Stomach (tissue), 9 donors: ENCODE measurements around the gene GGA1. TPM values are rescaled to one million over a fixed set of nuclear protein-coding genes. Genes with fewer than 3 reads are reported as not detected.
A peak's percentile ranks its signal among the peaks of the same experiment; 100 is the strongest.

ENCODE experiments used
- DNase-seq, 2 donors: peaks; one replicate each; pipeline versions ENCODE4 v3.0.0 to v3.0.0-alpha.2; 2013 to 2019
- H3K27ac ChIP-seq, 5 donors: fragments of 200-600 bp in 4 of 5; sonication (generic) in 4 of 5; one replicate each; pipeline ENCODE4 v1.5.1; 2013 to 2019; ENCODE audit warnings: mild to moderate bottlenecking in 1 of 5, moderate library complexity in 1 of 5
- H3K27me3 ChIP-seq, 3 donors: fragments of 200-600 bp; sonication (generic); one replicate each; pipeline ENCODE4 v1.5.1; 2017 to 2019; ENCODE audit warnings: mixed run types in 1 of 3
- H3K36me3 ChIP-seq, 4 donors: fragments of 200-600 bp; sonication (generic); 1 replicate in 3 of 4; 2 replicates in 1 of 4; pipeline ENCODE4 v1.5.1; 2016 to 2019
- H3K4me1 ChIP-seq, 4 donors: fragments of 200-600 bp; sonication (generic); one replicate each; pipeline ENCODE4 v1.5.1; 2016 to 2019
- H3K4me3 ChIP-seq, 4 donors: fragments of 200-600 bp; sonication (generic) in 3 of 4; one replicate each; pipeline ENCODE4 v1.5.1; 2016 to 2019; ENCODE audit warnings: mild to moderate bottlenecking in 1 of 4
- H3K9me3 ChIP-seq, 4 donors: fragments of 200-600 bp; sonication (generic); one replicate each; pipeline ENCODE4 v1.5.1; 2016 to 2019
- CTCF ChIP-seq, 7 experiments: fragments of 450-650 bp in 4 of 7; fragments of 200-600 bp in 3 of 7; sonication (generic) in 3 of 7; IDR thresholded peaks; one replicate each; pipeline ENCODE4 v1.5.1; 2016 to 2019; ENCODE audit warnings: antibody characterized with exemption in 7 of 7, control low read depth in 2 of 7, mild to moderate bottlenecking in 1 of 7
- EP300 ChIP-seq: sonication (generic); formaldehyde crosslinking; IDR thresholded peaks from one replicate; pipeline ENCODE4 v1.6.1; 2017; ENCODE audit warnings: antibody characterized with exemption
- POLR2A ChIP-seq, 4 donors: fragments of 450-650 bp; IDR thresholded peaks; one replicate each; pipeline ENCODE4 v1.6.1; 2016; ENCODE audit warnings: antibody characterized with exemption in 4 of 4, control low read depth in 2 of 4, mild to moderate bottlenecking in 1 of 4, moderate library complexity in 1 of 4
- POLR2AphosphoS5 ChIP-seq, 3 donors: sonication (generic); formaldehyde crosslinking; IDR thresholded peaks; one replicate each; pipeline ENCODE4 v1.6.1; 2016; ENCODE audit warnings: antibody characterized with exemption in 3 of 3
- WGBS, 5 donors: extraction: QIAGEN DNeasy Blood & Tissue Kit in 3 of 5; methylation state at CpG; one replicate each; pipeline versions ENCODE4 v1.1.5 to v1.1.7; 2013 to 2018; 5-methylcytosine and 5-hydroxymethylcytosine counted together
- intact Hi-C: fragments of 100-400 bp; cut with DNase I; formaldehyde crosslinking; loops from one replicate; pipeline ENCODE4 v1.15.1; 2023; ENCODE audit warnings: low total_unique reads
- polyA plus RNA-seq, 3 donors: library from polyadenylated mRNA; stranded (reverse); fragments of 200-250 nt; gene quantifications; one replicate each; pipeline ENCODE4 v1.2.3, GENCODE V29; 2013
- total RNA-seq, 5 donors: library from RNA; depleted of rRNA; stranded (reverse); fragments of >200 nt; gene quantifications; one replicate each; pipeline versions ENCODE4 v1.1.0 to v1.2.3, GENCODE V29; 2014 to 2016
- donor health status: healthy with polysubstance abuse.
- donor health status: Bipolar disorder and iron deficiency.
- donor health status: healthy.

The GGA1 gene
- total and polyA plus RNA-seq, 8 donors: 30.3 to 87.9 (median 45.9) TPM

- Histone ChIP-seq H3K27ac (no peak overlapping the region), H3K27me3 (peaks cover 0 to 6% (median 0%) of the 10 kb centered on the region in 3 donors), H3K36me3 (no peaks in the 10 kb centered on the region), H3K4me1 (peaks cover 9 to 50% (median 22%) of the 10 kb centered on the region in 4 donors), H3K9me3 (no peaks in the 10 kb centered on the region), H3K4me3 (no peak overlapping the region)
- 92 to 96% (median 94%) methylated on average over 6 of the region's 6 CpGs for WGBS, 5 donors
- DNase-seq: no peak
- intact Hi-C loops: no loop called here
- TF ChIP-seq POLR2A (IDR thresholded peaks at IDR 0.05) (no peak), POLR2AphosphoS5 (IDR thresholded peaks at IDR 0.05) (no peak), CTCF (IDR thresholded peaks at IDR 0.05) (no peak), EP300 (no peak)
Measured at GRCh38 chr22:37604074-37604473, 4.6 kb upstream of the GGA1 start.

- Histone ChIP-seq H3K27ac (no peak overlapping the region), H3K4me1 (peaks cover 16 to 54% (median 30%) of the 10 kb centered on the region in 4 donors), H3K9me3 (no peaks in the 10 kb centered on the region), H3K4me3 (no peak overlapping the region), H3K36me3 (no peaks in the 10 kb centered on the region), H3K27me3 (peaks cover 0 to 6% (median 0%) of the 10 kb centered on the region in 3 donors)
- WGBS, 5 donors: 59 to 72% (median 69%) methylated on average over 5 of the region's 5 CpGs
- intact Hi-C loops: no loop called here
- TF ChIP-seq POLR2AphosphoS5 (IDR thresholded peaks at IDR 0.05) (no peak), POLR2A (IDR thresholded peaks at IDR 0.05) (no peak)
- no peak for DNase-seq
Measured at GRCh38 chr22:37604875-37605274, 3.8 kb upstream of the GGA1 start.

GRCh38 chr22:37607010-37607934, 1.4 kb upstream of the GGA1 start:
- Histone ChIP-seq H3K4me3 (peak overlapping the region; percentile 83 to 94 (median 92)), H3K27ac (peak overlapping the region; percentile 92 to 96 (median 95)), H3K4me1 (peaks cover 26 to 62% (median 47%) of the 10 kb centered on the region in 4 donors), H3K36me3 (no peaks in the 10 kb centered on the region), H3K27me3 (peaks cover 0 to 6% (median 0%) of the 10 kb centered on the region in 3 donors), H3K9me3 (no peaks in the 10 kb centered on the region)
- WGBS, 5 donors: 2% methylated on average over 35 to 44 of the region's 44 CpGs
- TF ChIP-seq POLR2A (IDR thresholded peaks at IDR 0.05): no peak
- peak; percentile 27 to 79 (median 39) for TF ChIP-seq POLR2AphosphoS5 (IDR thresholded peaks at IDR 0.05)
- no peak for TF ChIP-seq EP300
- TF ChIP-seq CTCF (IDR thresholded peaks at IDR 0.05): peak in 6 of 7 experiments; percentile 63 to 99 (median 94)
- DNase-seq: peak; percentile 97
- intact Hi-C loops: no loop called here

- peak in 1 of 2 donors; percentile 61 for DNase-seq
- TF ChIP-seq EP300: no peak
- no peak for TF ChIP-seq POLR2A (IDR thresholded peaks at IDR 0.05)
- no peak for TF ChIP-seq CTCF (IDR thresholded peaks at IDR 0.05)
- no peak for TF ChIP-seq POLR2AphosphoS5 (IDR thresholded peaks at IDR 0.05)
- Histone ChIP-seq H3K27ac (peak overlapping the region; percentile 92 to 96 (median 95)), H3K4me3 (peak overlapping the region; percentile 83 to 94 (median 92)), H3K36me3 (no peaks in the 10 kb centered on the region), H3K27me3 (peaks cover 0 to 6% (median 0%) of the 10 kb centered on the region in 3 donors), H3K9me3 (no peaks in the 10 kb centered on the region), H3K4me1 (peaks cover 26 to 65% (median 51%) of the 10 kb centered on the region in 4 donors)
- 1 to 3% (median 3%) methylated on average over 17 of the region's 17 CpGs for WGBS, 5 donors
- intact Hi-C loops: no loop called here
Measured at GRCh38 chr22:37607935-37608476, 628 bp upstream of the GGA1 start.
